Liver (tissue), 9 donors: Measurements from ENCODE around the gene MEIS1. TPM values are rescaled to one million over a fixed set of nuclear protein-coding genes. Genes with fewer than 3 reads are reported as not detected.
A peak's percentile ranks its signal among the peaks of the same experiment; 100 is the strongest.

Source experiments
- DNase-seq: peaks from one replicate; pipeline ENCODE4 v3.0.0-alpha.2; 2017; ENCODE audit warnings: low spot score
- H3K27ac ChIP-seq, 2 donors: one replicate each; pipeline ENCODE4 v1.7.0; 2013; ENCODE audit warnings: inconsistent platforms in 2 of 2, low read length in 2 of 2, control low read depth in 1 of 2, low read depth in 1 of 2, mild to moderate bottlenecking in 1 of 2
- H3K27me3 ChIP-seq, 4 donors: one replicate each; pipeline versions ENCODE4 v1.6.1 to v1.7.0; 2013; ENCODE audit warnings: low read length in 3 of 4, inconsistent platforms in 1 of 4, mild to moderate bottlenecking in 1 of 4, moderate library complexity in 1 of 4; ENCODE audit not compliant: control insufficient read depth in 4 of 4, insufficient read depth in 4 of 4
- H3K36me3 ChIP-seq, 4 donors: one replicate each; pipeline versions ENCODE4 v1.6.1 to v1.7.0; 2013; ENCODE audit warnings: low read length in 3 of 4, mild to moderate bottlenecking in 3 of 4, low read depth in 1 of 4, moderate library complexity in 1 of 4; ENCODE audit not compliant: control insufficient read depth in 4 of 4, insufficient read depth in 3 of 4
- H3K4me1 ChIP-seq, 4 donors: one replicate each; pipeline versions ENCODE4 v1.6.1 to v1.7.0; 2013; ENCODE audit warnings: low read length in 3 of 4, mild to moderate bottlenecking in 3 of 4, moderate library complexity in 1 of 4; ENCODE audit not compliant: control insufficient read depth in 4 of 4, insufficient read depth in 4 of 4
- H3K4me3 ChIP-seq, 3 donors: one replicate each; pipeline versions ENCODE4 v1.6.1 to v1.7.0; 2013; ENCODE audit warnings: low read length in 3 of 3, control low read depth in 1 of 3, low read depth in 1 of 3, mild to moderate bottlenecking in 1 of 3
- H3K9ac ChIP-seq, 2 donors: one replicate each; pipeline ENCODE4 v1.7.0; 2013; ENCODE audit warnings: low read length in 2 of 2, mild to moderate bottlenecking in 2 of 2, moderate library complexity in 2 of 2, control low read depth in 1 of 2, low read depth in 1 of 2
- H3K9me3 ChIP-seq, 4 donors: one replicate each; pipeline versions ENCODE4 v1.6.1 to v1.7.0; 2013; ENCODE audit warnings: low read length in 3 of 4; ENCODE audit not compliant: control insufficient read depth in 4 of 4
- HNF4A ChIP-seq, 2 donors: conservative IDR thresholded peaks; 2 replicates each; pipeline ENCODE4 v1.6.1; 2016; ENCODE audit warnings: antibody characterized with exemption in 2 of 2, mild to moderate bottlenecking in 2 of 2
- MAX ChIP-seq: IDR thresholded peaks from 2 replicates; pipeline ENCODE4 v1.6.1; 2016; ENCODE audit warnings: antibody characterized with exemption
- NR2F2 ChIP-seq: IDR thresholded peaks from 2 replicates; pipeline ENCODE4 v1.6.1; 2016; ENCODE audit warnings: antibody characterized with exemption
- RAD21 ChIP-seq, 2 donors: IDR thresholded peaks; 2 replicates each; pipeline ENCODE4 v1.6.1; 2016; ENCODE audit warnings: antibody characterized with exemption in 2 of 2, mild to moderate bottlenecking in 2 of 2
- SP1 ChIP-seq: IDR thresholded peaks from 2 replicates; pipeline ENCODE4 v1.6.1; 2018; ENCODE audit warnings: antibody characterized with exemption, mild to moderate bottlenecking
- TAF1 ChIP-seq: conservative IDR thresholded peaks from 2 replicates; pipeline ENCODE4 v1.6.1; 2016; ENCODE audit warnings: antibody characterized with exemption, mild to moderate bottlenecking
- whole genome bisulfite sequencing: extraction: QIAGEN DNeasy Blood & Tissue Kit; methylation state at CpG from one replicate; pipeline ENCODE4 v1.1.7; 2013; 5-methylcytosine and 5-hydroxymethylcytosine counted together
- polyA plus RNA-seq, 2 donors: library from polyadenylated mRNA; stranded (reverse) in 1 of 2; unstranded in 1 of 2; fragments of 200-250 nt in 1 of 2; fragments of >200 nt in 1 of 2; fragmentation: Nextera tagmentation in 1 of 2; extraction: Ambion mirVana in 1 of 2; gene quantifications; one replicate each; pipeline versions ENCODE4 v1.2.1 to v1.2.3, GENCODE V29; 2013 to 2015
- total RNA-seq, 2 donors: library from RNA; depleted of rRNA; stranded (reverse); fragments of >200 nt; gene quantifications; one replicate each; pipeline ENCODE4 v1.2.3, GENCODE V29; 2014
- TF ChIP-seq, protein P1 (sequence below): fragments of 150-350 bp; IDR thresholded peaks from 2 replicates; pipeline ENCODE4 v1.5.1; 2017; ENCODE audit warnings: improper control_type of control experiment, low read depth, low read length; ENCODE audit not compliant: missing input control
- TF ChIP-seq, protein P2 (sequence below): IDR thresholded peaks from 2 replicates; pipeline ENCODE4 v1.6.1; 2016; ENCODE audit warnings: antibody characterized with exemption
- TF ChIP-seq, protein P3 (sequence below): IDR thresholded peaks from 2 replicates; pipeline ENCODE4 v1.6.1; 2016; ENCODE audit warnings: antibody characterized with exemption, mild to moderate bottlenecking
- donor health status: healthy.
- donor health status: healthy.
- donor health status: healthy.
- donor health status: healthy.
- donor health status: healthy.

The MEIS1 gene
- total and polyA plus RNA-seq, 4 donors, result 1.6 to 8.6 (median 5.5) TPM

DNA sequence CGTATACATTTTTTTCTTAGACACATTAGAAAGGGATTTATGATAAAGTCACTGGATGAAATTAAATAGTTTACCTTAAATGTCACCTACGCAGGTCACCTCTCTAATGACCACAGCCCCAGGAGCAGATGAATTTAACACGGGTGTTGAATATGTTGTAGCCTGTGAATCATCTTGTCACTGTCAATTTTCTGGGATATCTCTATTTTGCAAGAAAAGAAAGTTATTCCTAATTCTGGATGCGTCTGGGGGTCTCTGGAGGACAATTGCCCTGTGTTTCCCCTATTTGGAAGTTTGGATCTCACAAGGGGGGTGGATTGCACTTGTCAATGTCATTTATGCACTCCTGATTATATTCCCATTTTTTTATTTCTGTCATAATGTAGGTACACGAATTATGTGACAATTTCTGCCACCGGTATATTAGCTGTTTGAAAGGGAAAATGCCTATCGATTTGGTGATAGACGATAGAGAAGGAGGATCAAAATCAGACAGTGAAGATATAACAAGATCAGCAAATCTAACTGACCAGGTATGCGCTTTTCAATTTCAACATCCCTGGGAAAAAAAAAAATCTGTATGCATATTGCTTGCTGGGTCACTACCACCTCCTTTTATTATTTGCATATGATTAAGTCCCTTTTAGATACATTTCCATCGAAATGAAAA lies 7.7 kb downstream of the MEIS1 start:
- DNase-seq, result no peak

GRCh38 chr2:66443186-66443978 lies 8.5 kb downstream of the MEIS1 start:
- WGBS, result 74% methylated on average over 17 of the region's 17 CpGs
- Histone ChIP-seq H3K9me3 (no peaks in the 10 kb centered on the region), H3K4me1 (peaks cover 0 to 3% (median 0%) of the 10 kb centered on the region in 4 donors), H3K27ac (peak overlapping the region in 1 of 2 donors; percentile 41), H3K36me3 (peaks cover 0 to 8% (median 2%) of the 10 kb centered on the region in 4 donors), H3K27me3 (no peaks in the 10 kb centered on the region), H3K9ac (no peak overlapping the region), H3K4me3 (peak overlapping the region in 1 of 3 donors; percentile 0)
- TF ChIP-seq, protein P1, sequence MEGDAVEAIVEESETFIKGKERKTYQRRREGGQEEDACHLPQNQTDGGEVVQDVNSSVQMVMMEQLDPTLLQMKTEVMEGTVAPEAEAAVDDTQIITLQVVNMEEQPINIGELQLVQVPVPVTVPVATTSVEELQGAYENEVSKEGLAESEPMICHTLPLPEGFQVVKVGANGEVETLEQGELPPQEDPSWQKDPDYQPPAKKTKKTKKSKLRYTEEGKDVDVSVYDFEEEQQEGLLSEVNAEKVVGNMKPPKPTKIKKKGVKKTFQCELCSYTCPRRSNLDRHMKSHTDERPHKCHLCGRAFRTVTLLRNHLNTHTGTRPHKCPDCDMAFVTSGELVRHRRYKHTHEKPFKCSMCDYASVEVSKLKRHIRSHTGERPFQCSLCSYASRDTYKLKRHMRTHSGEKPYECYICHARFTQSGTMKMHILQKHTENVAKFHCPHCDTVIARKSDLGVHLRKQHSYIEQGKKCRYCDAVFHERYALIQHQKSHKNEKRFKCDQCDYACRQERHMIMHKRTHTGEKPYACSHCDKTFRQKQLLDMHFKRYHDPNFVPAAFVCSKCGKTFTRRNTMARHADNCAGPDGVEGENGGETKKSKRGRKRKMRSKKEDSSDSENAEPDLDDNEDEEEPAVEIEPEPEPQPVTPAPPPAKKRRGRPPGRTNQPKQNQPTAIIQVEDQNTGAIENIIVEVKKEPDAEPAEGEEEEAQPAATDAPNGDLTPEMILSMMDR, result no peak
- TF ChIP-seq RAD21 (IDR thresholded peaks at IDR 0.05) (no peak), MAX (no peak), HNF4A (conservative IDR thresholded peaks at IDR 0.05) (no peak), SP1 (no peak)
- TF ChIP-seq, protein P2, sequence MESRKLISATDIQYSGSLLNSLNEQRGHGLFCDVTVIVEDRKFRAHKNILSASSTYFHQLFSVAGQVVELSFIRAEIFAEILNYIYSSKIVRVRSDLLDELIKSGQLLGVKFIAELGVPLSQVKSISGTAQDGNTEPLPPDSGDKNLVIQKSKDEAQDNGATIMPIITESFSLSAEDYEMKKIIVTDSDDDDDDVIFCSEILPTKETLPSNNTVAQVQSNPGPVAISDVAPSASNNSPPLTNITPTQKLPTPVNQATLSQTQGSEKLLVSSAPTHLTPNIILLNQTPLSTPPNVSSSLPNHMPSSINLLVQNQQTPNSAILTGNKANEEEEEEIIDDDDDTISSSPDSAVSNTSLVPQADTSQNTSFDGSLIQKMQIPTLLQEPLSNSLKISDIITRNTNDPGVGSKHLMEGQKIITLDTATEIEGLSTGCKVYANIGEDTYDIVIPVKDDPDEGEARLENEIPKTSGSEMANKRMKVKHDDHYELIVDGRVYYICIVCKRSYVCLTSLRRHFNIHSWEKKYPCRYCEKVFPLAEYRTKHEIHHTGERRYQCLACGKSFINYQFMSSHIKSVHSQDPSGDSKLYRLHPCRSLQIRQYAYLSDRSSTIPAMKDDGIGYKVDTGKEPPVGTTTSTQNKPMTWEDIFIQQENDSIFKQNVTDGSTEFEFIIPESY, result no peak
- TF ChIP-seq, protein P3, sequence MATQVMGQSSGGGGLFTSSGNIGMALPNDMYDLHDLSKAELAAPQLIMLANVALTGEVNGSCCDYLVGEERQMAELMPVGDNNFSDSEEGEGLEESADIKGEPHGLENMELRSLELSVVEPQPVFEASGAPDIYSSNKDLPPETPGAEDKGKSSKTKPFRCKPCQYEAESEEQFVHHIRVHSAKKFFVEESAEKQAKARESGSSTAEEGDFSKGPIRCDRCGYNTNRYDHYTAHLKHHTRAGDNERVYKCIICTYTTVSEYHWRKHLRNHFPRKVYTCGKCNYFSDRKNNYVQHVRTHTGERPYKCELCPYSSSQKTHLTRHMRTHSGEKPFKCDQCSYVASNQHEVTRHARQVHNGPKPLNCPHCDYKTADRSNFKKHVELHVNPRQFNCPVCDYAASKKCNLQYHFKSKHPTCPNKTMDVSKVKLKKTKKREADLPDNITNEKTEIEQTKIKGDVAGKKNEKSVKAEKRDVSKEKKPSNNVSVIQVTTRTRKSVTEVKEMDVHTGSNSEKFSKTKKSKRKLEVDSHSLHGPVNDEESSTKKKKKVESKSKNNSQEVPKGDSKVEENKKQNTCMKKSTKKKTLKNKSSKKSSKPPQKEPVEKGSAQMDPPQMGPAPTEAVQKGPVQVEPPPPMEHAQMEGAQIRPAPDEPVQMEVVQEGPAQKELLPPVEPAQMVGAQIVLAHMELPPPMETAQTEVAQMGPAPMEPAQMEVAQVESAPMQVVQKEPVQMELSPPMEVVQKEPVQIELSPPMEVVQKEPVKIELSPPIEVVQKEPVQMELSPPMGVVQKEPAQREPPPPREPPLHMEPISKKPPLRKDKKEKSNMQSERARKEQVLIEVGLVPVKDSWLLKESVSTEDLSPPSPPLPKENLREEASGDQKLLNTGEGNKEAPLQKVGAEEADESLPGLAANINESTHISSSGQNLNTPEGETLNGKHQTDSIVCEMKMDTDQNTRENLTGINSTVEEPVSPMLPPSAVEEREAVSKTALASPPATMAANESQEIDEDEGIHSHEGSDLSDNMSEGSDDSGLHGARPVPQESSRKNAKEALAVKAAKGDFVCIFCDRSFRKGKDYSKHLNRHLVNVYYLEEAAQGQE, result no peak
- no peak for DNase-seq

More for the DNA sequence above, 7.7 kb downstream of the MEIS1 start:
- Histone ChIP-seq H3K27me3 (no peaks in the 10 kb centered on the region), H3K4me3 (no peak overlapping the region), H3K9ac (no peak overlapping the region), H3K9me3 (no peaks in the 10 kb centered on the region), H3K36me3 (peaks cover 0 to 8% (median 3%) of the 10 kb centered on the region in 4 donors), H3K4me1 (peaks cover 0 to 3% (median 0%) of the 10 kb centered on the region in 4 donors), H3K27ac (no peak overlapping the region)
- 79% methylated on average over 10 of the region's 10 CpGs for WGBS
- TF ChIP-seq TAF1 (no peak), NR2F2 (no peak)
